Keratinocyte (primary cell): ENCODE results near the gene TCN1. TPM values are rescaled to one million over a fixed set of nuclear protein-coding genes. Genes with fewer than 3 reads are reported as not detected.

Experiments used
- DNase-seq: peaks from one replicate; pipeline ENCODE4 v3.0.0-alpha.2; 2011; ENCODE audit warnings: low read depth, missing footprints, low spot score
- FAIRE-seq: peaks from 2 replicates; lab custom pipeline; 2011; peaks lifted over from hg19 to GRCh38; lab: Jason Lieb, UNC
- H2AFZ ChIP-seq: 2 replicates; pipeline ENCODE4 v1.6.0; 2012; ENCODE audit warnings: low read length, control low read depth, inconsistent platforms; ENCODE audit not compliant: control insufficient read depth
- H3K27ac ChIP-seq: 2 replicates; pipeline ENCODE4 v1.5.1; 2011; ENCODE audit warnings: low read length; ENCODE audit not compliant: control insufficient read depth, insufficient read depth
- H3K27me3 ChIP-seq: 3 replicates; pipeline ENCODE4 v1.6.0; 2011; ENCODE audit warnings: low read length; ENCODE audit not compliant: control insufficient read depth, insufficient read depth; ENCODE audit errors: extremely low read depth
- H3K36me3 ChIP-seq, 2 experiments: 2 replicates in 1 of 2; 3 replicates in 1 of 2; pipeline ENCODE4 v1.5.1; 2011; ENCODE audit warnings: low read length in 2 of 2, mild to moderate bottlenecking in 1 of 2; ENCODE audit not compliant: control insufficient read depth in 2 of 2, insufficient read depth in 2 of 2; ENCODE audit errors: extremely low read depth in 1 of 2
- H3K4me1 ChIP-seq: 3 replicates; pipeline ENCODE4 v1.5.1; 2011; ENCODE audit warnings: low read length; ENCODE audit not compliant: control insufficient read depth, insufficient read depth; ENCODE audit errors: extremely low read depth
- H3K4me2 ChIP-seq: 3 replicates; pipeline ENCODE4 v1.6.0; 2011; ENCODE audit warnings: low read depth, low read length; ENCODE audit not compliant: control insufficient read depth, insufficient read depth; ENCODE audit errors: extremely low read depth
- H3K4me3 ChIP-seq, 3 experiments: fragments of 200-600 bp in 1 of 3; sonication (generic) in 1 of 3; 2 replicates in 2 of 3; 3 replicates in 1 of 3; pipeline ENCODE4 v1.5.1; 2011 to 2016; ENCODE audit warnings: low read length in 3 of 3, mild to moderate bottlenecking in 3 of 3, control low read depth in 2 of 3, inconsistent platforms in 1 of 3, low read depth in 1 of 3, mixed read lengths in 1 of 3, mixed run types in 1 of 3, moderate library complexity in 1 of 3; ENCODE audit not compliant: control insufficient read depth in 2 of 3, insufficient read depth in 2 of 3; ENCODE audit errors: extremely low read depth in 1 of 3
- H3K79me2 ChIP-seq: 2 replicates; pipeline ENCODE4 v1.6.0; 2012; ENCODE audit warnings: low read length; ENCODE audit not compliant: control insufficient read depth, insufficient read depth
- H3K9ac ChIP-seq: 3 replicates; pipeline ENCODE4 v1.6.0; 2011; ENCODE audit warnings: low read length; ENCODE audit not compliant: control insufficient read depth, insufficient read depth; ENCODE audit errors: extremely low read depth
- H3K9me1 ChIP-seq: 3 replicates; pipeline ENCODE4 v1.6.0; 2011; ENCODE audit warnings: low read length; ENCODE audit not compliant: control insufficient read depth, insufficient read depth; ENCODE audit errors: extremely low read depth
- H3K9me3 ChIP-seq: 2 replicates; pipeline ENCODE4 v1.5.1; 2012; ENCODE audit warnings: low read depth, low read length; ENCODE audit not compliant: control insufficient read depth
- H4K20me1 ChIP-seq: 3 replicates; pipeline ENCODE4 v1.6.0; 2011; ENCODE audit warnings: low read length; ENCODE audit not compliant: control insufficient read depth, insufficient read depth; ENCODE audit errors: extremely low read depth
- EZH2 ChIP-seq: IDR thresholded peaks from one replicate; pipeline ENCODE4 v1.6.1; 2012; ENCODE audit warnings: inconsistent platforms, mild to moderate bottlenecking, low read length, moderate library complexity
- dilution Hi-C: fragments of 300-500 bp; cut with MboI; formaldehyde crosslinking; loops from one replicate; pipeline ENCODE4 v1.7.0; 2020; ENCODE audit warnings: low sequenced_read_pairs; ENCODE audit not compliant: extremely low pct_ligation_motif_present
- polyA plus RNA-seq, 5 experiments: library from polyadenylated mRNA; depleted of rRNA in 3 of 5; stranded (reverse) in 3 of 5; stranded (forward) in 1 of 5; unstranded in 1 of 5; fragments of >200 nt; gene quantifications; 1 replicate in 1 of 5; 2 replicates in 3 of 5; 3 replicates in 1 of 5; pipeline versions ENCODE4 v1.2.1 to v1.2.3, GENCODE V29; 2011 to 2012; ENCODE audit warnings: missing spikeins in 2 of 5, low read depth in 1 of 5, low replicate concordance in 1 of 5
- TF ChIP-seq, protein P1 (sequence below), 3 experiments: IDR thresholded peaks in 1 of 3; conservative IDR thresholded peaks in 1 of 3; optimal IDR thresholded peaks in 1 of 3; 2 replicates in 2 of 3; 3 replicates in 1 of 3; pipeline versions ENCODE3 to v1.5.1; 2011; ENCODE audit warnings: low read length in 3 of 3, mild to moderate bottlenecking in 3 of 3, moderate library complexity in 2 of 3, control low read depth in 1 of 3, inconsistent platforms in 1 of 3; ENCODE audit not compliant: insufficient read depth in 2 of 3; ENCODE audit errors: extremely low read depth in 1 of 3

Gene TCN1
- polyA plus RNA-seq, 1 donor (not counting 4 experiments of a cell fraction or from before 2014, with no cell fraction given) = 3.7 TPM

DNA sequence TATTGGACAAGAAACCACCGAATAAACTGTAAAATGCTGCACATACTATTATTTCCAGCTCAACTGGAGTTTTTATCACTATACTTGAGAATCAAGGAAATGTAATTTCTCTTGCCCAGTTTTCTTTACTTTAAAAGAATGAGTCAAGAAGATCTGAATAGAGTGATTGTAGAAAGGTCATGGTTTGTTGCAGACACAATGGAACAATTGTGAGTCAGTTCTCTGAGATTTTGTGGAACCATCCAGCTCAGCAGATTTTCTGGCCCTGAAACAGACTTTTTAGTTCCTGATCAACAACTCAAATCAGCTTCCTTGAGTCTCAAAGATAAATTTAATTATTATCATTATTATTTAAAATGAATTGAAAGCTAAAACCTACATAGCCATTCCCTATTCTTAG is 1.3 kb downstream of the TCN1 start:
- H3K36me3 ChIP-seq = no peaks in the 10 kb centered on the region
- peak overlapping the region; percentile 5 for H2AFZ ChIP-seq
- no peak overlapping the region for H3K4me3 ChIP-seq
- FAIRE-seq = peak; percentile 59
- H4K20me1 ChIP-seq = no peaks in the 10 kb centered on the region
- H3K9me1 ChIP-seq = no peaks in the 10 kb centered on the region
- TF ChIP-seq, protein P1, sequence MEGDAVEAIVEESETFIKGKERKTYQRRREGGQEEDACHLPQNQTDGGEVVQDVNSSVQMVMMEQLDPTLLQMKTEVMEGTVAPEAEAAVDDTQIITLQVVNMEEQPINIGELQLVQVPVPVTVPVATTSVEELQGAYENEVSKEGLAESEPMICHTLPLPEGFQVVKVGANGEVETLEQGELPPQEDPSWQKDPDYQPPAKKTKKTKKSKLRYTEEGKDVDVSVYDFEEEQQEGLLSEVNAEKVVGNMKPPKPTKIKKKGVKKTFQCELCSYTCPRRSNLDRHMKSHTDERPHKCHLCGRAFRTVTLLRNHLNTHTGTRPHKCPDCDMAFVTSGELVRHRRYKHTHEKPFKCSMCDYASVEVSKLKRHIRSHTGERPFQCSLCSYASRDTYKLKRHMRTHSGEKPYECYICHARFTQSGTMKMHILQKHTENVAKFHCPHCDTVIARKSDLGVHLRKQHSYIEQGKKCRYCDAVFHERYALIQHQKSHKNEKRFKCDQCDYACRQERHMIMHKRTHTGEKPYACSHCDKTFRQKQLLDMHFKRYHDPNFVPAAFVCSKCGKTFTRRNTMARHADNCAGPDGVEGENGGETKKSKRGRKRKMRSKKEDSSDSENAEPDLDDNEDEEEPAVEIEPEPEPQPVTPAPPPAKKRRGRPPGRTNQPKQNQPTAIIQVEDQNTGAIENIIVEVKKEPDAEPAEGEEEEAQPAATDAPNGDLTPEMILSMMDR (optimal IDR thresholded peaks at IDR 0.05 in 1 of 3, IDR thresholded peaks at IDR 0.05 in 1 of 3, conservative IDR thresholded peaks at IDR 0.05 in 1 of 3; ENCODE audit: extremely low read depth in 1 of 3, insufficient read depth in 2 of 3, low read length in 3 of 3) = no peak
- TF ChIP-seq EZH2 = no peak
- H3K79me2 ChIP-seq = no peaks in the 10 kb centered on the region
- H3K4me2 ChIP-seq = no peak overlapping the region
- no peak overlapping the region for H3K27ac ChIP-seq
- H3K4me1 ChIP-seq = peaks cover 8% of the 10 kb centered on the region
- DNase-seq = no peak
- H3K9me3 ChIP-seq = no peaks in the 10 kb centered on the region
- no peaks in the 10 kb centered on the region for H3K27me3 ChIP-seq
- H3K9ac ChIP-seq = no peak overlapping the region
- dilution Hi-C loops = no loop called here

DNA sequence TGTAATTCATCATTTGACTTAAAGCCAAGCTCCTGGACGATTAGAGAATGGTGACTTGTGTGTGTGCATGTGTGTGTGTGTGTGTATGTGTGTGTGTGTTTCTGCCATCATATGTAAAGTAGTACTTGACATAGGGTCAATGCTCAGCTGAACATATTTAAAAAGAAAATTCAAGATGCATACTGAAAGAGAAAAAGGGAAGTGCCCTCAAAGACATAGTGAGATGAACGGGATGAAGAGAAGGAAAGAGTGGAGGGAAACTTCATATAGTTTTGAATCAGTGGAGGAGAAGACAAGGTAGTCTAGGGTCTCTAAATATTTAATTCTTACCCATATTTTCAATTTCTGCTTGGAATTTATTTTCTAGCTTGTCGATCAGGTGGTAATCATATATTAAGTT is 4.0 kb downstream of the TCN1 start:
- Histone ChIP-seq H3K9me3 (no peaks in the 10 kb centered on the region), H3K4me2 (no peak overlapping the region), H3K27me3 (no peaks in the 10 kb centered on the region), H3K36me3 (no peaks in the 10 kb centered on the region), H3K4me1 (peaks cover 23% of the 10 kb centered on the region), H2AFZ (no peak overlapping the region), H3K79me2 (no peaks in the 10 kb centered on the region), H3K27ac (no peak overlapping the region), H4K20me1 (no peaks in the 10 kb centered on the region), H3K4me3 (no peak overlapping the region), H3K9ac (no peak overlapping the region), H3K9me1 (no peaks in the 10 kb centered on the region)
- TF ChIP-seq, protein P1 (optimal IDR thresholded peaks at IDR 0.05 in 1 of 3, IDR thresholded peaks at IDR 0.05 in 1 of 3, conservative IDR thresholded peaks at IDR 0.05 in 1 of 3; ENCODE audit: extremely low read depth in 1 of 3, insufficient read depth in 2 of 3, low read length in 3 of 3) = no peak
- no peak for TF ChIP-seq EZH2
- dilution Hi-C loops = no loop called here
- DNase-seq = no peak
- FAIRE-seq = no peak
